Stomach (tissue), 9 donors: ENCODE results near the gene KPTN. TPM values are rescaled to one million over a fixed set of nuclear protein-coding genes. Genes with fewer than 3 reads are reported as not detected.
A peak's percentile ranks its signal among the peaks of the same experiment; 100 is the strongest.

ENCODE experiments used
- DNase-seq, 2 donors: peaks; one replicate each; pipeline versions ENCODE4 v3.0.0 to v3.0.0-alpha.2; 2013 to 2019
- H3K27ac ChIP-seq, 5 donors: fragments of 200-600 bp in 4 of 5; sonication (generic) in 4 of 5; one replicate each; pipeline ENCODE4 v1.5.1; 2013 to 2019; ENCODE audit warnings: mild to moderate bottlenecking in 1 of 5, moderate library complexity in 1 of 5
- H3K27me3 ChIP-seq, 3 donors: fragments of 200-600 bp; sonication (generic); one replicate each; pipeline ENCODE4 v1.5.1; 2017 to 2019; ENCODE audit warnings: mixed run types in 1 of 3
- H3K36me3 ChIP-seq, 4 donors: fragments of 200-600 bp; sonication (generic); 1 replicate in 3 of 4; 2 replicates in 1 of 4; pipeline ENCODE4 v1.5.1; 2016 to 2019
- H3K4me1 ChIP-seq, 4 donors: fragments of 200-600 bp; sonication (generic); one replicate each; pipeline ENCODE4 v1.5.1; 2016 to 2019
- H3K4me3 ChIP-seq, 4 donors: fragments of 200-600 bp; sonication (generic) in 3 of 4; one replicate each; pipeline ENCODE4 v1.5.1; 2016 to 2019; ENCODE audit warnings: mild to moderate bottlenecking in 1 of 4
- H3K9me3 ChIP-seq, 4 donors: fragments of 200-600 bp; sonication (generic); one replicate each; pipeline ENCODE4 v1.5.1; 2016 to 2019
- EP300 ChIP-seq: sonication (generic); formaldehyde crosslinking; IDR thresholded peaks from one replicate; pipeline ENCODE4 v1.6.1; 2017; ENCODE audit warnings: antibody characterized with exemption
- POLR2A ChIP-seq, 4 donors: fragments of 450-650 bp; IDR thresholded peaks; one replicate each; pipeline ENCODE4 v1.6.1; 2016; ENCODE audit warnings: antibody characterized with exemption in 4 of 4, control low read depth in 2 of 4, mild to moderate bottlenecking in 1 of 4, moderate library complexity in 1 of 4
- POLR2AphosphoS5 ChIP-seq, 3 donors: sonication (generic); formaldehyde crosslinking; IDR thresholded peaks; one replicate each; pipeline ENCODE4 v1.6.1; 2016; ENCODE audit warnings: antibody characterized with exemption in 3 of 3
- WGBS, 5 donors: extraction: QIAGEN DNeasy Blood & Tissue Kit in 3 of 5; methylation state at CpG; one replicate each; pipeline versions ENCODE4 v1.1.5 to v1.1.7; 2013 to 2018; 5-methylcytosine and 5-hydroxymethylcytosine counted together
- intact Hi-C: fragments of 100-400 bp; cut with DNase I; formaldehyde crosslinking; loops from one replicate; pipeline ENCODE4 v1.15.1; 2023; ENCODE audit warnings: low total_unique reads
- polyA plus RNA-seq, 3 donors: library from polyadenylated mRNA; stranded (reverse); fragments of 200-250 nt; gene quantifications; one replicate each; pipeline ENCODE4 v1.2.3, GENCODE V29; 2013
- total RNA-seq, 5 donors: library from RNA; depleted of rRNA; stranded (reverse); fragments of >200 nt; gene quantifications; one replicate each; pipeline versions ENCODE4 v1.1.0 to v1.2.3, GENCODE V29; 2014 to 2016
- TF ChIP-seq, protein P1 (sequence below), 7 experiments: fragments of 450-650 bp in 4 of 7; fragments of 200-600 bp in 3 of 7; sonication (generic) in 3 of 7; IDR thresholded peaks; one replicate each; pipeline ENCODE4 v1.5.1; 2016 to 2019; ENCODE audit warnings: antibody characterized with exemption in 7 of 7, control low read depth in 2 of 7, mild to moderate bottlenecking in 1 of 7
- donor health status: healthy with polysubstance abuse.
- donor health status: Bipolar disorder and iron deficiency.
- donor health status: healthy.

KPTN gene
- total and polyA plus RNA-seq, 8 donors = 3.2 to 28.0 (median 18.9) TPM

DNA sequence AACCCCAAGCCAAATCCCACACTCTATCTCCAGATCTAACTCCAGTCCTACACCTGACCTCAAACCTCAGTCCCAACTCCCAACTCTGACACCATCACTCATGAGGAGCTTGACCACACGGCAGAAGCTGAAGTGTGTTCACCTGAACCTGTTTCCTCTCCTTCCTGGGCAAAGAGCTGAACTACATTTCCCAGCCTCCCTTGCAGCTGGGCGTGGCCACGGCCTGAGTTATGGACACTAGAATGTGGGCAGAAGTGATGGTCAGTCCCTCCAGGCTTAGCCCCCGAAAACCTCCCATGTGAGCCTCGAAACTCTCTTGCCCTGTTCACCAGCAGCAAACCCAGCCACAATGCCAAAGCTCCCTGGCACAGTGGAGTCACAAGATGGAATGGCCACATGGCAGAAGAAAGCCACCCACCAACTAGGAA lies 45.2 kb downstream of the KPTN start:
- peak in 1 of 2 donors; percentile 36 for DNase-seq
- H3K4me1 ChIP-seq = peaks cover 0 to 7% (median 5%) of the 10 kb centered on the region in 4 donors
- 19 to 29% (median 26%) methylated on average over 3 to 5 of the region's 5 CpGs for WGBS, 5 donors
- H3K9me3 ChIP-seq = no peaks in the 10 kb centered on the region
- peaks cover 0 to 85% (median 42%) of the 10 kb centered on the region in 3 donors for H3K27me3 ChIP-seq
- no peaks in the 10 kb centered on the region for H3K36me3 ChIP-seq
- H3K4me3 ChIP-seq = no peak overlapping the region
- intact Hi-C loops = loop anchor here (5.0 kb wide), 1 partner anchor 268 kb away; no protein-coding TSS in a partner anchor
- no peak overlapping the region for H3K27ac ChIP-seq
- TF ChIP-seq EP300 (no peak), POLR2A (IDR thresholded peaks at IDR 0.05) (no peak)

DNA sequence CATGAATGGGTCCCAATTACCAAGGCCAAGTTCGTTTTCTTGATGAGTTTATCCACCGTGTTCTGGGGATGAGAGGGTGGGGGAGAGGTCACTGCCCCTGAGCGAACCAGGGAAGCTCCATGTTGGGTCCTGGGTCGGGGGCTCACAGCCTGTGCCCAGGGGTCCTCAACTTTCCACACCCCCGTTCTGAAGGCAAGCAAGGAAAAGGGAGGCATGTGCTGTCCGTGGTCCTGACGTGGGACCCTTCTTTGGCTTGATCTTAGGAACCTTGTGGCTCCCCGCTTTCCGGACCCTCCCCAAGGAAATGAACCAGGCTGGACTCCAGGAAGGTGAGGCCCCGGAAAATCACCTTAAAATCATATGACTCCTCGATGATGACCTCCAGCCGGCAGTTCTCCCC lies 46.5 kb downstream of the KPTN start:
- Histone ChIP-seq H3K9me3 (no peaks in the 10 kb centered on the region), H3K36me3 (no peaks in the 10 kb centered on the region), H3K27me3 (peaks cover 0 to 85% (median 28%) of the 10 kb centered on the region in 3 donors), H3K4me3 (no peak overlapping the region), H3K27ac (no peak overlapping the region), H3K4me1 (peaks cover 0 to 7% (median 5%) of the 10 kb centered on the region in 4 donors)
- WGBS, 5 donors = 29 to 46% (median 41%) methylated on average over 12 of the region's 12 CpGs
- no peak for TF ChIP-seq POLR2AphosphoS5 (IDR thresholded peaks at IDR 0.05)
- no peak for TF ChIP-seq POLR2A (IDR thresholded peaks at IDR 0.05)
- TF ChIP-seq, protein P1, sequence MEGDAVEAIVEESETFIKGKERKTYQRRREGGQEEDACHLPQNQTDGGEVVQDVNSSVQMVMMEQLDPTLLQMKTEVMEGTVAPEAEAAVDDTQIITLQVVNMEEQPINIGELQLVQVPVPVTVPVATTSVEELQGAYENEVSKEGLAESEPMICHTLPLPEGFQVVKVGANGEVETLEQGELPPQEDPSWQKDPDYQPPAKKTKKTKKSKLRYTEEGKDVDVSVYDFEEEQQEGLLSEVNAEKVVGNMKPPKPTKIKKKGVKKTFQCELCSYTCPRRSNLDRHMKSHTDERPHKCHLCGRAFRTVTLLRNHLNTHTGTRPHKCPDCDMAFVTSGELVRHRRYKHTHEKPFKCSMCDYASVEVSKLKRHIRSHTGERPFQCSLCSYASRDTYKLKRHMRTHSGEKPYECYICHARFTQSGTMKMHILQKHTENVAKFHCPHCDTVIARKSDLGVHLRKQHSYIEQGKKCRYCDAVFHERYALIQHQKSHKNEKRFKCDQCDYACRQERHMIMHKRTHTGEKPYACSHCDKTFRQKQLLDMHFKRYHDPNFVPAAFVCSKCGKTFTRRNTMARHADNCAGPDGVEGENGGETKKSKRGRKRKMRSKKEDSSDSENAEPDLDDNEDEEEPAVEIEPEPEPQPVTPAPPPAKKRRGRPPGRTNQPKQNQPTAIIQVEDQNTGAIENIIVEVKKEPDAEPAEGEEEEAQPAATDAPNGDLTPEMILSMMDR (IDR thresholded peaks at IDR 0.05) = no peak
- TF ChIP-seq EP300 = no peak
- DNase-seq = no peak
- intact Hi-C loops = loop anchor here (5.0 kb wide), 1 partner anchor 270 kb away; no protein-coding TSS in a partner anchor

DNA sequence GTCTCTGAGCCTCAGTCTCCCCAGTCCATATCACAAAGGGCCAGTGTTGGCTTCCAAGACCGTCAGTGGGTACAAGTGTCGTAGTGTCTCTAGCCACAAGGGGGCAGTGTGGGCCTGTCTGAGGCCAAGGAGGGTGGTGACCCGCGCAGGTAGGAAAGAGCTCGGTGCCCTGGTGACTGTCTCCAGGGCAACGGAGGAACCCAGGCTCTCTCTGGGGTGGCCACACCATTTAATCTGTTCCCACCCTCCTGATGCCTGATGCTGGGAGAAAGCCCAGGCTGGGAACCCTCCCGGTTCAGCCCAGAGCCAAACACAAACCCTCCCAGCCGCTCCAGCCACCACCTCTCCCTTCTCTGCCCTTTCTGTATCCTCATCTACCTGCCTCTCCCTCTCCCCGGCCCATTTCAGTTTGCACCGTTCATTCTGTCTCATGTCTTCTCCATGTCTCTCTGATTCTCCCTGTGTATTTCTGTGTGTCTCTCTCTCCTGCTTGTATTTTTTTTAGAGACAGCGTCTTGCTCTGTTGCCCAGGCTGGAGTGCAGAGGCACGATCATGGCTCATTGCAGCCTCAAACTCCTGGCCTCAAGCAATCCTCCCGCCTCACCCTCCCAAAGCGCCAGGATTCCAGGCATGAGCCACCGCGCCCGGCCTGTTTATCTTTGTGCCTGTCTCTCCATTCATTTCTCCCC lies 47.2 kb downstream of the KPTN start:
- intact Hi-C loops = loop anchor here (5.0 kb wide), 1 partner anchor 270 kb away; no protein-coding TSS in a partner anchor
- Histone ChIP-seq H3K9me3 (no peaks in the 10 kb centered on the region), H3K4me3 (no peak overlapping the region), H3K27me3 (peaks cover 0 to 85% (median 27%) of the 10 kb centered on the region in 3 donors), H3K4me1 (peaks cover 0 to 7% (median 5%) of the 10 kb centered on the region in 4 donors), H3K36me3 (no peaks in the 10 kb centered on the region), H3K27ac (peak overlapping the region in 1 of 5 donors; percentile 10)
- TF ChIP-seq EP300 (no peak), POLR2AphosphoS5 (IDR thresholded peaks at IDR 0.05) (peak in 1 of 3 donors; percentile 54), POLR2A (IDR thresholded peaks at IDR 0.05) (no peak)
- TF ChIP-seq, protein P1 (IDR thresholded peaks at IDR 0.05) = peak in 5 of 7 experiments; percentile 67 to 95 (median 88)
- WGBS, 5 donors = 29 to 37% (median 31%) methylated on average over 13 to 17 of the region's 17 CpGs
- peak; percentile 91 for DNase-seq

DNA sequence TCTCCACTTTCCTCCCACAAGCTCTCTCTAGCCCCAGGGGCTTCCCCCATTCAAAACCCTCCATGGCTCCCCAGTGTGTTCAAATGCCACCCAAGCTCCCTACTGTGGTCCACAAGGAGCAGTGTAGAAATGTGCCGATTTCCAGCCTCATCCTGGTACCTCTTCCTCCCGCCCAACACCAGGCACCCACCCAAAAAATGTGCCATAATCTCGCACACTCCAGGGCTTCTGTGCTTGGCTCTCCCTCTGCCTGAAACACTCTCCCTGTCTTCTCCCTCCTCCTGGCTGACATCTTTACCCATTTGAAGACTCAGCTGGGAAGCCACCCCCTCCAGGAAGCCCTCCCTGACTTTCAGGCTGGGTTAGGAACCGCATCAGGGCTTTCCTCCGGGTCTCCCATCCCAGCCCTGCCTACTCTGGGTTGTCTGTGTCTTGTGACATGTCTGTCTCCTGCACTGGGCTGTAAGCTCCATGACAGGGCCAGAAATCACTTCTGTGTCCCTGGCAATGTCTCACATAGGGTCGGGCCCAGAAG lies 48.1 kb downstream of the KPTN start:
- Histone ChIP-seq H3K27ac (no peak overlapping the region), H3K27me3 (peaks cover 0 to 85% (median 34%) of the 10 kb centered on the region in 3 donors), H3K36me3 (no peaks in the 10 kb centered on the region), H3K9me3 (no peaks in the 10 kb centered on the region), H3K4me1 (peaks cover 0 to 7% (median 5%) of the 10 kb centered on the region in 4 donors), H3K4me3 (no peak overlapping the region)
- TF ChIP-seq POLR2AphosphoS5 (IDR thresholded peaks at IDR 0.05) (no peak), POLR2A (IDR thresholded peaks at IDR 0.05) (no peak), EP300 (no peak)
- TF ChIP-seq, protein P1 (IDR thresholded peaks at IDR 0.05) = no peak
- intact Hi-C loops = loop anchor here (5.0 kb wide), 1 partner anchor 271 kb away; no protein-coding TSS in a partner anchor
- no peak for DNase-seq
- 74 to 84% (median 79%) methylated on average over 6 of the region's 6 CpGs for WGBS, 5 donors
